ENCODE measurements around the gene C14orf132.
"Not testable (repeated sequence)": the region's sequence is repeated elsewhere in the genome, so short reads cannot be mapped to it uniquely, and the experiment has no call there.

Gene C14orf132

GRCh38 chr14:96038920-96039632 lies at the start of gene C14orf132:
Gene C14orf132 (plus strand): TSS chr14:96039362. CDS start chr14:96039501, 139 bp downstream.
- no peak for DNase-seq

GRCh38 chr14:95993768-95994592 lies 45.2 kb upstream of the C14orf132 start:
- peak; percentile 69 for DNase-seq

GRCh38 chr14:95994593-95994928 lies 44.6 kb upstream of the C14orf132 start:
- DNase-seq, result no peak

- peak; percentile 12 for DNase-seq
Observed at GRCh38 chr14:95998656-95999055, 40.5 kb upstream of the C14orf132 start.

- DNase-seq, result no peak
Observed at GRCh38 chr14:96001866-96002497, 37.2 kb upstream of the C14orf132 start.

- no peak for DNase-seq
Observed at GRCh38 chr14:96002498-96002884, 36.7 kb upstream of the C14orf132 start.

- no peak for DNase-seq
Observed at GRCh38 chr14:96011131-96011530, 28.0 kb upstream of the C14orf132 start.

- no peak for DNase-seq
Observed at GRCh38 chr14:96011607-96012006, 27.6 kb upstream of the C14orf132 start.

GRCh38 chr14:96012757-96013156 lies 26.4 kb upstream of the C14orf132 start:
- not testable (repeated sequence) for DNase-seq

- no peak for DNase-seq
Observed at GRCh38 chr14:96014176-96014575, 25.0 kb upstream of the C14orf132 start.

GRCh38 chr14:96016501-96017160 lies 22.5 kb upstream of the C14orf132 start:
- no peak for DNase-seq

- DNase-seq, result no peak
Observed at GRCh38 chr14:96017882-96018281, 21.3 kb upstream of the C14orf132 start.

- DNase-seq, result no peak
Observed at GRCh38 chr14:96027431-96028355, 11.5 kb upstream of the C14orf132 start.

- no peak for DNase-seq
Observed at GRCh38 chr14:96029089-96029645, 10.0 kb upstream of the C14orf132 start.

- DNase-seq, result no peak
Observed at GRCh38 chr14:96030108-96030760, 8.9 kb upstream of the C14orf132 start.

- DNase-seq, result no peak
Observed at GRCh38 chr14:96031691-96032090, 7.5 kb upstream of the C14orf132 start.

- no peak for DNase-seq
Observed at GRCh38 chr14:96035456-96035855, 3.7 kb upstream of the C14orf132 start.

- DNase-seq, result no peak
Observed at GRCh38 chr14:96037891-96038557, 1.1 kb upstream of the C14orf132 start.

- DNase-seq, result no peak
Observed at GRCh38 chr14:96038558-96038919, 623 bp upstream of the C14orf132 start.

GRCh38 chr14:96039633-96040311 lies 610 bp downstream of the C14orf132 start:
- DNase-seq, result no peak

Measured in amniotic stem cell (primary cell).